GM18507 (cell line): ENCODE data around the gene LSM8.
A peak's percentile ranks its signal among the peaks of the same experiment; 100 is the strongest.
"Not testable (repeated sequence)": the region's sequence is repeated elsewhere in the genome, so short reads cannot be mapped to it uniquely, and the experiment has no call there.

Experiments used
- DNase-seq: peaks from one replicate; pipeline ENCODE4 v3.0.0; 2011; ENCODE audit warnings: low read depth; ENCODE audit not compliant: insufficient read length; ENCODE audit errors: extremely low spot score
- FAIRE-seq: peaks from 2 replicates; lab custom pipeline; 2011; peaks lifted over from hg19 to GRCh38; lab: Jason Lieb, UNC

Gene LSM8

DNA sequence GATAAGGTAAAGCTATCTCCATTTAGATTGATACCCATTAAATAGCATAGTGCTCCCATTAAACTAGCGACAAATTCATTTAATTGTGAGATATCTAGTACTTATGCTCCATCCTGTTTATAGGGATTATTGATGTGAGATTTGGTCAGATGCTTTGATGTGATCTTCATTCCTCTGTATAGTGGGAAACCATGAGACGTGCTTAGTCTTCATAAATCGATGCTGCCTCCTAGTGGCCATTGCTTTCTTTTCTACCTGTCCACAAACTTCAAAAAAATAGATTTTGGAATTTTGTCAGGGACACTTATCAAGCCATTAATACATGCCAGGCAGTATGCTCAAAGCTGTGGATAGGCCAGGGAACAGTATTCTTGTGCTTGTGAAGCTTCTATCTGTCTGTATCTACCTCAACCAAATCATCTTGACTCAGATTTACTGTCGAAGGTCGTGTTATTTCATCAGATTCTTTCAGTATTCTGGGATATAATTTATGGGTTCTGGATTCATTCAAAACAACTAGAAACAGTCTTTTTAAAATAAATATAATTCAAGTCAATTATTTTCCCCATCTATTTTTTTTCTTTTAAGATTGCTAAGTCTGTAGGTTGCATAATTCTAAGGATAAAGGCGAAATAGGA lies 12.0 kb downstream of the LSM8 start:
- DNase-seq = no peak
- FAIRE-seq = peak; percentile 62

DNA sequence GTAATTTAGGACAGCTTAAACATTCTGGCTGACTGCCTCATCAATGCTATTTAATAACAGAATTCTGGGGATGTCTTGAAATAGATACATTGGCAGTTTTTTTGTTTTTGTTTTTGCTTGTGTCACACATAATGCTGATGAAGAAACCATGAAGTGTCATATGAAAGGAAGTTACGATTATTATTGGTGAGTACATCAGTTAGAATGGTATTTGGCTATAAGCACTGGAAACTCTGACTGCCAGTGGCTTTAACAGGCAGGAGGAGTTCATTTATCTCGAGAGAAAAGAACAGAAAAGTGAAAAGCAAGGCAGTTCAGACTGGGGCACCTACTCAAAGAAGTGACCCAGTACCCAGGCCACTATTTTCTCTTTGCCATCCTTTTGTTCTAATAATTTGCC lies 18.1 kb downstream of the LSM8 start:
- FAIRE-seq (no peak), DNase-seq (no peak)

DNA sequence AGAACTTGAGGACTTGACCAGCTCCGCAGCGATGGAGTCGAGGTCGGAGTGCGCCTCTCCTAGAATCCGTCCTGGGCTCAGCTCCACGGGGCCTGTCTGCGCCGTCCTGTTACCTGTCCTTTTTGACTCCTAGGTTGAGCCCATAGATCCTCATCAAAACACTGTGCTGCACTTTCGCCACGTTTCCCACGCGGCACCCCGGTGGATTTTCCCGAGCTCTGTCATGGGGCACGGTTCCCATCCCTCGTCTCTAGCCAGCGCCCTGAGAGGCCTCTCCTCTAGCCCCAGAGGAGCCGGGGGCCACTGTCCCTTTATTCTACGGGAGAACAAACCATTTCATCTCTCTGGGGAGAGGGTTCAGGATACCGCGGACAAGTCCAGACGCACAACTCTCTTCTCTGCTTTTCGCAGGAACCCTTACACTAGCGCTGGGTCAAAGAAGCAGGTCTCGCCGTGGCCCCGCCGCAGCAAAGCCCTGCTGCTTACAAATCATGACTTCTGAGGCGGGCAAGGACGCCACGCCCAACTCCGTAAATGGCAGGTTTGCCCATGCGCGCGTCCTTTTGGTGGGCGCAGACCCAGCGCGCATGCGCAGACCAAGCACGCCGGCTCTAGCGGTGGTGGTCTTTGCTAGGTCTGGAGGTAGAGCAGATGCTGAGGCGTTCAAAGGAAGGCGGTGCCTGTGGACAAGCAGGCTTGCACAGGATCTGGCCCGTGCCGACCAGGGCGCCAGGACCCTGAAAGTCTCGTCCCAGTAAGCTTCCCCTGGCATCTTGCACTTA lies 30.3 kb downstream of the LSM8 start:
- DNase-seq = peak; percentile 78

DNA sequence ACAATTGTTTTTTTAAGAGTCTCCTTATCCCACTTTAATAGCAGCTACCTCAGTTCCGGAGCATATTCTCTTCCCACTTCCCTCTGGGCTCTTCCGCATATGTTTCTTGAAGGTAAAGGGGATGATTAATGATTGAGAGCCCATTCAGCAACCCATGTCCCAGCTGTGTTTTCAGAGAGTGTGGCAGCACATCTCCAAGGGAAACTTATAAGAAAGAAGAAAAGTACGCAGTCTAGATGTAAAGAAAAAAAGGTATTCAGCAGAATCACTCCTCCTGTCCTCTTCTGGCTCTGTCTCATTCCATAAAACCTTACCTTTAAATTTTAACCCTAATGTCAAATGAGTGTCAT lies 30.8 kb downstream of the LSM8 start:
- DNase-seq = no peak

More for the DNA sequence above, 30.3 kb downstream of the LSM8 start:
- peak; percentile 94 for FAIRE-seq

DNA sequence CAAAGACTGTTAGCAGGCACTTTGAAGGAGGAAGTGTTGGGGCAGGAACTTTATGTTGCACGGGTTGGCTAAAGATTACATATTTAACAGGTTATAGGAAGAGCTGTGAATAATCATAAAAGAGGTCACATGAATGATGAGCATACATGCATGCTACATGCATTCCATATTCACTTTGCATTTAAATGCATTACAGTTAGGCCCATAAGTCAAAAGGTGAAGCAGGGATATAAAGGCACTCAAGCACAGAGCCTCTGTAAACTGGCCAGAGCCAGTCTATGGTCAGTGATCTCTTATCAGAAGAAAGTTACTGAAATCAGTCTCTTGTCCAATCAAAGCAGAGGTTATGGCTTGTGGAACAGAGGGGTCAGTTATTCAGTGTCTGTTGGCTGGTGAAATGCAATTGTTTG lies 33.3 kb downstream of the LSM8 start:
- FAIRE-seq = no peak
- DNase-seq = no peak

More for the DNA sequence above, 30.8 kb downstream of the LSM8 start:
- FAIRE-seq = no peak

DNA sequence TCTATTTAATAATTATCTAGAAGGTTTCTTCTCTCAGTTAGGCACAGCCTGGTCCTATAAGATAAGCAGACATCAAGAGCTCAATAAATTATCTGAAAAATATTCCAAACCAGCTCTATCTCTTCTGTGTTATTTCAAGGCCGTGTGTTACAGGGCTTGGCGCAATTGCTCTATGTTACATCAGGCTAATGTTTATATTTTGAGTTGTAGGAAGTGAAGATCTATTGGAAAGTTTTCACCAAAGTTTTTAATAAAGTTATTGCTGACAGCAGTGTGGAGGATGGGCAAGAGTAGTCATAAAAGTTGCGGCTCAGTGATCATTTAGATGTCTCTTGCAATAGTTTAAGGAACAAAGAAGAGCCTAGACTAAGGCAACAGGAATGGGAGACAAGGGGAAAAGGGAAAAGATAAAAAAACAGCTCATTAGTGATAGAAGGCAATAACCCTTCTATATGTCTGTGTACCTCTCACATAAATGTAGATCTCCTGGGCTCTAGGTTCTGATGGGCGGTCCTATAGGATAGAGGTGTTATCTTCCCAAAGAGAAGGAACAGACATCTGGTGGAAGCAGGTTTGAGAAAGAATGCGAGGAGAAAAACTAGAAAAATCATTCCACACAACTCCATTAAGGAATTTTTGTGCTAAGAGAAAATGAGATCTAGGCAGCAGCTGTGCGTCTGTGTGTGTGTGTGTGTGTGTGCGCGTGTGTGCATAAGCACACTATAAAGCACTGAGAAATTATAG lies 34.6 kb downstream of the LSM8 start:
- DNase-seq = no peak
- no peak for FAIRE-seq

DNA sequence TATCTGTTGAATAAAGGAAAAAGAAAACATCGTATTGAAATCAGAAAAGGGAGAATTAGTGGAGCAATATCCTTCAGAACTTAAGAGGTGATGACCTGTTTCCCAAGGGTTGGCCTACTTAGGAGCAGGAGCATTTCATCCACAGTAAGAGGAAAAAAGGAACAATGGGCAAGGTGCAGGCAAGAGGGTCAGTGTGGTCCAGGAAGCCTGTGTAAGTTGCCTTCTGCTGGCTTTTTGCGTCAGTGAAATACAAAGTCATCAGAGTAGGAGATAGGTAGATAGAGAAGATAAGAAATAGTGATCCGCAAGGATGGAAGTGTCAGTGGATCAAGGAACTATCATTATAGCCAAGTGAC lies 35.2 kb downstream of the LSM8 start:
- FAIRE-seq = no peak

DNA sequence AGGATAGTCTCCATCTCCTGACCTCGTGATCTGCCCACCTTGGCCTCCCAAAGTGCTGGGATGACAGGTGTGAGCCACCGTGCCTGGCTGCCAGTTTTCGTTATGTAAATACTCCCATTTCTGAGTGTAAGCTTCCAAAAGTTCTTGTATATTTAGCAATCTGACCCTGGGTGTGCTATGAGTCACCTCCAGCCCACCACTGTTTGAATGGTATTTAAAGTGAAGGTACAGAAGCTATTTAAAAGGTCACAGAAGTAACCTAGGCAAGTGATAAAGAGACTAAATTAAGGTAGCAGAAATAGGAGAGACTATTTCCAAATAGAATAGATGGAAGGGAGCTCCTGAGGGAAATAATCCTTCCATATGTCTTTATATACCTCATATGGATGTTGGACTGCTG lies 36.6 kb downstream of the LSM8 start:
- DNase-seq = no peak
- FAIRE-seq = no peak

More for the DNA sequence above, 35.2 kb downstream of the LSM8 start:
- no peak for DNase-seq

DNA sequence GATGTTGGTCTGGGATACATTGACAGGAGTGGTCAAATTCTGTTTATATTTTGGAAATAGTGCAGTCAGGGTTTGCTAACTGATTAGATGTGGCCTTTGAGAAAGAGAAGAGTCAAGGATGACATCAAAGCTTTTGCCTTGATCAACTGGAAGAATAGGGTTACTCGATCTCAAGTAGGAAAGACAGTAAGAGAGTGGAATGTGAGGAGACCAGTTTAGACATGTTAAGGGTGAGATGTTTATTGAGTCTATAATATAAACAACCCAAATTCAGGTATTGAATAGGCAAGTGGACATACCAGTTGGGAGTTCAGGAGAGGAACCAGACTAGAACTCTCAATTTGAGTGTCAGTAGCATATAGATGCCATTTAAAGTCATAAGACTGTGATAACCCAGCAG lies 38.6 kb downstream of the LSM8 start:
- FAIRE-seq = no peak
- no peak for DNase-seq

DNA sequence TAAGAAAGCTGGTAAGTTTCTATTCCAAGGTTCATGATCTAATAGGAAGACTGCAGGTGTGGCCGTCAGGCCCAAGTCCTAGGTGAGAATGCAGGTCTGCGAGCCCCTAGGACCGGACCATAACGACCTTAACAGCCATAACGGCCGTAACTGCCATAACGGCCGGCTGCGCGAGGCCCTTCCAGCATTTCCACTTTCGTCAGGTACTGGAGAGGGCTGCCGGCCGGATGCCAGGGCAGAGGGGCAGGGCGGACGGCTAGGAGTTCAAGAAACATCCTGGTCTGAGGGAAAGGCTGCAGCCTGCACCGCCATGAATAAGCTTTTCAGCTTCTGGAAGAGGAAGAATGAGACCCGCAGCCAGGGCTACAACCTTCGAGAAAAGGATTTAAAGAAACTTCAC lies 40.6 kb downstream of the LSM8 start, which contains the start of gene ANKRD7:
TSS of gene ANKRD7 (plus strand) at position 184 of the 400 bp plus-strand sequence. CDS start at position 311, 127 bp downstream.
- DNase-seq (no peak), FAIRE-seq (no peak)

DNA sequence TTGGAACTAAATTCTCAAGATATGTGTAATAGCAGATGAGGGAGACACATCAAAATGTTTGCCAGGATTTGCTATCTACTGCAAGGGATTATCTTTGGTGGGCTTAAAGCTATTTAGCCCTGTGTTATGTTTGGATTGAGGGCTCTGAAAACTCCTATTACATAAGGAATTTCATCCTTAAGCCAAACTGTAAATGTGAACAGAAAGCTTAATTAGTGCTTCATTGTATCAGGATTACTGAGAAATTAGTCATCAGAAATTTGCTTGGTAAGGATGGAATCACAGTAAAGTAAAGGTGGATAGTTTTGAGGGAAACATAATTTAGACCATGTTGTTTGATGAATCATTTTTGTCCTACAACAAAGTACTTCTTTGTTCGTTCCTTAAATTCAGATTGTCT lies 48.9 kb downstream of the LSM8 start:
- DNase-seq = no peak
- FAIRE-seq = no peak

DNA sequence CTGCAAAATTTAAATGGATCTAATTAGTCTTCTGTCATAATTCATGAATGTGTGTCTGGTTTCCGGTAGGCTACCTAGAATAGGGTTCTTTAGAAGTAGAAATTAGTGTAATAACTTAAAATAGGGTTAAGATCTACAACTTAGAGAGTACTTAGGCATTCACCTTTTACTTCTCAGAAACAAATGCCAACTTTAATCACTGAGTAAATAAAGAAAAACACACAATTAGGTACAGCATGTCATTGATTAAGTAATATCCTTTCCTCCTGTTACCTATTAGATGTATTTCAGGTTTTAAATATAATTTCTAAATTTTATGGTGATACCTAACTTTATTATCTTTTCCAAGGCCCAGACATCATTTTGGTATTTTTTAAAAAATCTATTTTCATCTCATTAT lies 49.8 kb downstream of the LSM8 start:
- FAIRE-seq = no peak
- DNase-seq = no peak

DNA sequence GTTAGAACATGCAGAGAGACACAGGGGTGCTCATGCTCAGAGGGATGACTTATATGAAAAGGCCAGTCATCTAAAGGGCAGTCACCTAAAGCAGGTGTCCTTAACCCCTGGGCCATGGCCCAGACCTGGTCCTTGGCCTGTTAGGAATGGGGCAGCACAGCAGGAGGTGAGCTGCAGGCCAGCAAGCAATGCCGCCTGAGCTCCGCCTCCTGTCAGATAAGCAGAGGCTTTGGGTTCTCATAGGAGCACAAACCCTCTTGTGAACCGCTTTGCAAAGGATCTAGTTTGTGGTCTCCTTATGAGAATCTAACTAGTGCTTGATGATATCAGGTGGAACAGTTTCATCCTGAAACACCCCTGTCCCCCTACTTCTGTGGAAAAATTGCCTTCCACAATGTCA lies 55.0 kb downstream of the LSM8 start:
- FAIRE-seq = no peak
- DNase-seq = no peak

DNA sequence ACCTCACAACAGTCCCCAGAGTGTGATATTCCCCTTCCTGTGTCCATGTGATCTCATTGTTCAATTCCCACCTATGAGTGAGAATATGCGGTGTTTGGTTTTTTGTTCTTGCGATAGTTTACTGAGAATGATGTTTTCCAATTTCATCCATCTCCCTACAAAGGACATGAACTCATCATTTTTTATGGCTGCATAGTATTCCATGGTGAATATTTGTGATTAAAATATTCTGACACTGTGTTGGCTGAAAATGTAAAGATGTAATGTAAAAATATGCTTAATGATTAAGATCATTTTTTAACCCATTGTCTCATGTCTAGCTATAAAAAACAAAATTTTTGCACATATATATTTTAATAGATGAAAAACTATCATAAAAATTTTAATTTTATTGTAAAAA lies 56.4 kb downstream of the LSM8 start:
- not testable (repeated sequence) for DNase-seq, FAIRE-seq
